ENCODE measurements around the gene APOL4.

Gene APOL4

DNA sequence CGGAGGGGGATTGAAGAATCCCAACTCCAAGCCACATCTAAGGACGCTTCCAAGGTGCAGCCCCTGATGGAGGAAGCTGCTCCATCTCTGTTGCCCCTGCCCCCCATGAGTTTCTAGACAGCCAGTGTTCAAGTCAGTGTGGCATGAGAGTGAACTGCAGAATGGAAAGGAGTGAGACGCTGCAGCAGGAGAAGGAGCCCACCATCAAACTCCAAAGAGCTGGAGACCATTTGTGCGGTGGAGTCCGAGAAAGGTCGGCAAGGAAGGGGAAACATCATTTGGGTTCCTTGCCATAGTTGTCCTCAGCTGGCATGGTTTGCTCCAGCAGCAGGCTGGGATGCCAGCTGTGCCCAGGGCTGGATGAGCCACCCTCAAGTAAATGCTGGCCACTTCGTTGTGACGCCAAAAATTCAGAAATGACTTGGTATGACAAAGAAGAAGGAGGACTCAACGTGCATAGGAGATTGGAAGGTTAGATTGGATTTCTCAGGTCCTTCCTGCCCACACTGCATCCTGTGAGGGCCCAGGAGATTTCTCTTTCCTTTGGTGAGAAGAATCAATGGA lies 21.4 kb upstream of the APOL4 start:
- H3K4me3 ChIP-seq (ENCODE audit: low read length): no peak overlapping the region
- no peak for DNase-seq (ENCODE audit: low read depth)
- TF ChIP-seq, protein P1, sequence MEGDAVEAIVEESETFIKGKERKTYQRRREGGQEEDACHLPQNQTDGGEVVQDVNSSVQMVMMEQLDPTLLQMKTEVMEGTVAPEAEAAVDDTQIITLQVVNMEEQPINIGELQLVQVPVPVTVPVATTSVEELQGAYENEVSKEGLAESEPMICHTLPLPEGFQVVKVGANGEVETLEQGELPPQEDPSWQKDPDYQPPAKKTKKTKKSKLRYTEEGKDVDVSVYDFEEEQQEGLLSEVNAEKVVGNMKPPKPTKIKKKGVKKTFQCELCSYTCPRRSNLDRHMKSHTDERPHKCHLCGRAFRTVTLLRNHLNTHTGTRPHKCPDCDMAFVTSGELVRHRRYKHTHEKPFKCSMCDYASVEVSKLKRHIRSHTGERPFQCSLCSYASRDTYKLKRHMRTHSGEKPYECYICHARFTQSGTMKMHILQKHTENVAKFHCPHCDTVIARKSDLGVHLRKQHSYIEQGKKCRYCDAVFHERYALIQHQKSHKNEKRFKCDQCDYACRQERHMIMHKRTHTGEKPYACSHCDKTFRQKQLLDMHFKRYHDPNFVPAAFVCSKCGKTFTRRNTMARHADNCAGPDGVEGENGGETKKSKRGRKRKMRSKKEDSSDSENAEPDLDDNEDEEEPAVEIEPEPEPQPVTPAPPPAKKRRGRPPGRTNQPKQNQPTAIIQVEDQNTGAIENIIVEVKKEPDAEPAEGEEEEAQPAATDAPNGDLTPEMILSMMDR (conservative IDR thresholded peaks at IDR 0.05; ENCODE audit: low read length): no peak

DNA sequence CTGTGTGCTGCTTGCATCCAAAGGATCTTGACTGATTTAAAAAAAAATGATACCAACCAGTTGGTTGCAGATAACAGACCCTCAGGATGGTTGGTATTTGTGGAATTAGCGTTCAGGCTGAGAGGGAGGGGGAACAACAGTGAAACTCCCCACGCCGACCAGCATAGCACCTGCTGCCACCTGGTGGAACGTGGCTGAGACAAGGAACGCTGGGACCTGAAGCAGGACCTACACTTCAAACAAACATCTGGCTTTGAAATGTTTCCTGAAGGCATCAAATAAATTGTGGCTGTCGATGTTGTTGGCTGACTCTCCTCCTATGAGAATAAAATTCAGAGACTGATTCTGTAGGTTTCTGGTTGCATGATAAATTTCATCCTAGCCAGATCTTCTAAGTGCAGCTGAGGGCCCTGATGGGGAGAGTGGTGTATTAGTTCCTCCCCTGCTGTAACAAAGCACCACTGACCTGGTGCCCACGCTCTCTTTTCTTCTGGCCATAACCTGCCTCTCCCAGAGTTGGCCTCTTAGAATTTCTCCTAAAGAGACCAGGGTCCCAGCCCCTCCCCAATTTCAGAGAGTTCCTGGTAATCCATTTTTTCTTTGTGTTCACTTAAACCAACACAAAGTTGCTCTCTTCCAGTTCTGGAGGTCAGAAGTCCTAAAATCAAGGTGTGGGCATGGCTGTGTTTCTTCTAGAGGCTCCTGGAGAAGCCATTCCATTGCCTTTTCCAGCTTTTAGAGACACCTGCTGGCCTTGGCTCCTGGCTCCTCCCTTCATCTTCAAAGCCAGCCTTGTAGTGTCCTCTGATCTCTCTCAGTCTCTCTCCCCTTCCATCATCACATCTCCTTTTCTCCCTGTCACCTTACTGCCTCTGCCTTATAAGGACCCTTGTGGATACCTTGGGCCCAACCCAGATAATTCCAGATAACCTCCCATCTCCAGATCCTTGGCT lies 20.5 kb upstream of the APOL4 start:
- H3K4me3 ChIP-seq (ENCODE audit: low read length): no peak overlapping the region
- DNase-seq (ENCODE audit: low read depth): no peak
- TF ChIP-seq, protein P1 (conservative IDR thresholded peaks at IDR 0.05; ENCODE audit: low read length): peak; percentile 65

DNA sequence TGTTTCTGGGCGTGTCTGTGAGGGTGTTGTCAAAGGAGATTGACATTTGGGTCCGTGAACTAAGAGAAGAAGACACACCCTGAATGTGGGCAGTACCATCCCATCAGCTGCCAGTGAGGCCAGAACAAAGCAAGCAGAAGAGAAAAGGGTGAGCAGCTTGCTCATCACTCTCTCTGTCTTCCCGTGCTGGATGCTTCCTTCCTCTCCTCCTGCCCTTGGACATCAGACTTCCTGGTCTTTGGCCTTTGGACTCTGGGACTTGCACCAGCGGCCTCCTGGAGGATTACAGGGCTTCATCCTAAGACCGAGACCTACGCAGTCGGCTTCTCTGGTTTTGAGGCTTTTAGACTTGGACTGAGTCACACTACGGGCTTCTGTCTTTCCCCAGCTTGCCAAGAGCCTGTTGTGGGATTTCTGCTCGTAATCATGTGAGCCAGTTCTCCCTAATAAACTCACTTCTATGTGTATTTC lies 18.9 kb upstream of the APOL4 start:
- peak; percentile 51 for DNase-seq (ENCODE audit: low read depth)
- TF ChIP-seq, protein P1 (conservative IDR thresholded peaks at IDR 0.05; ENCODE audit: low read length): no peak
- peak overlapping the region; percentile 41 for H3K4me3 ChIP-seq (ENCODE audit: low read length)

DNA sequence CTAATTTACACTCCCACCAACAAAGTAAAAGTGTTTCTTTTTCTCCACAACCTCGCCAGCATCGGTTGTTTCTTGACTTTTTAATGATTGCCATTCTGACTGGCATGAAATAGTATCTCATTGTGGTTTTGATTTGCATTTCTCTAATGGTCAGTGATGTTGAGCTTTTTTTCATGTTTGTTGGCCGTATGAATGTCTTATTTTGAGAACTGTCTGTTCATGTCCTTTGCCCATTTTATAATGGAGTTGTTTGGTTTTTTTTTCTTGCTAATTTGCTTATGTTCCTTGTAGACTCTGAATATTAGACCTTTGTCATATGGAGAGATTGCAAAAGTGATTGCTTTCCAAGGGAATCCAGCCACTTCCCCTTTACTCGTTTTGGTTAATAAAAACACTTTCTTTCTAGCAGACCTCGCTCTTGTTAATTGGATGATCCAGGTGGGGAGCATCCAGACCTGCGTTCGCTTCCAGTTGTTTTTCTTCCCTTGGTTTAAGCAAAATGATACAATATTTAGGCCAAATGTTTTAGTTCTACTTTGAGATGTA lies 17.1 kb upstream of the APOL4 start:
- no peak overlapping the region for H3K4me3 ChIP-seq (ENCODE audit: low read length)
- no peak for DNase-seq (ENCODE audit: low read depth)
- TF ChIP-seq, protein P1 (conservative IDR thresholded peaks at IDR 0.05; ENCODE audit: low read length): no peak

GRCh38 chr22:36215981-36216380 lies 14.4 kb upstream of the APOL4 start:
- TF ChIP-seq, protein P1 (conservative IDR thresholded peaks at IDR 0.05; ENCODE audit: low read length): no peak
- DNase-seq (ENCODE audit: low read depth): no peak
- no peak overlapping the region for H3K4me3 ChIP-seq (ENCODE audit: low read length)

- no peak for DNase-seq (ENCODE audit: low read depth)
- TF ChIP-seq, protein P1 (conservative IDR thresholded peaks at IDR 0.05; ENCODE audit: low read length): no peak
- H3K4me3 ChIP-seq (ENCODE audit: low read length): no peak overlapping the region
Observed at GRCh38 chr22:36213586-36213985, 12.0 kb upstream of the APOL4 start.

Data from AG10803 (cell line).